GM19099 (cell line): Measurements from ENCODE around the gene TPSG1.
"Not testable (repeated sequence)": the region's sequence is repeated elsewhere in the genome, so short reads cannot be mapped to it uniquely, and the experiment has no call there.

ENCODE experiments used
- POLR2A ChIP-seq: IDR thresholded peaks from 3 replicates; pipeline ENCODE4 v1.6.1; 2011; ENCODE audit warnings: low read depth; ENCODE audit not compliant: insufficient read length; ENCODE audit errors: extremely low read depth

The TPSG1 gene

GRCh38 chr16:1258906-1259759, 34.1 kb upstream of the TPSG1 start:
- no peak for TF ChIP-seq POLR2A

GRCh38 chr16:1258225-1258600, 33.1 kb upstream of the TPSG1 start:
- TF ChIP-seq POLR2A = no peak

DNA sequence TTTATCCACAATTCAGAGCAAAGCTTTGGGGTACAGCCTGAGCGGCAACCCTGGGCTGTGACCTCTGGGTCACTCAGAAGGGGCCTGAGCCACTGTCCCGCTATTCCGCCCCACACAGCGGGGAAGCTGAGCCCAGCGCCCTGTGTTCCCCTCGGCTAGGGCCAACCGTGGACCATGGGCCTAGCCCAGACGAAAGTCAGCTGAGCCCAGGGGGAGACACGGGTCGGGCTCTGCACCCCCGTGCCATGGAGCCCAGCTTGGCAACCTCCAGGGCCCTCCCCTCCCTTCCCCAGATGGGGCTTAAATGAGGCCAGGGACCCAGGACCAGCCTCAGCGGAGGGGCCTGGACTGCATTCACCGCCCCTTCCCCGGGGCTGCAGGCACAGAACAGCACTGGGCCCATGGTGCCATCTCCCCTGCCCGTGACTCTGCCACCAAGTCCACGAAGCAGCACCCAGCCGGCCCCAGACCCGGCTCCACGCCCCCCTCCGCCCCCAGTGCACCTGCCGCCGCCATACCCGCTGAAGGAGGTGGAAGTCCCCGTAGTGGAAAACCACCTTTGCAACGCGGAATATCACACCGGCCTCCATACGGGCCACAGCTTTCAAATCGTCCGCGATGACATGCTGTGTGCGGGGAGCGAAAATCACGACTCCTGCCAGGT, 32.6 kb upstream of the TPSG1 start:
- TF ChIP-seq POLR2A = no peak

GRCh38 chr16:1256874-1257322, 31.8 kb upstream of the TPSG1 start:
- no peak for TF ChIP-seq POLR2A

- not testable (repeated sequence) for TF ChIP-seq POLR2A
Observed at GRCh38 chr16:1255276-1256122, 30.4 kb upstream of the TPSG1 start, which contains the start of gene TPSD1. TPSD1 (plus strand) TSS chr16:1256069; CDS start chr16:1256281, 212 bp downstream.

GRCh38 chr16:1245452-1246020, 20.5 kb upstream of the TPSG1 start:
- TF ChIP-seq POLR2A = no peak

- no peak for TF ChIP-seq POLR2A
Observed at GRCh38 chr16:1244881-1245280, 19.8 kb upstream of the TPSG1 start.

DNA sequence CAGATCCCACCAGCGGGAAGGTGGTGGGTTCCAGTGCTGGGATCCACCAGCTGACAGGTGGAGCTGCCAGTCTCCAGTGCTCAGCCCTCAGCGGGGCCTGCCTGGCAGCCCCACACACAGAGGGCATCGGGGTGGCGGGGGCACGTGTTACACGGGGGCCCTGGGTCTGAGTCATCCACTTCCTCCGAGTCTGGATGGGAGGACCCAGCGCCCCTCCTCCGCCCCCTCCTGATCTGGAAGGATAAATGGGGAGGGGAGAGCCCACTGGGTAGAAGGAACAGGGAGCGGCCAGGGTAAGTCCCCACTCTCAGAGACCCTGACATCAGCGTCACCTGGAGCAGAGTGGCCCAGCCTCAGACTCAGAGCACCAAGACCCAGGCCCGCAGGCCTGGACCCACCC, 15.4 kb upstream of the TPSG1 start, which contains the start of gene TPSAB1:
TSS of gene TPSAB1 (plus strand) at position 270 of the 400 bp plus-strand sequence. CDS start 234 bp downstream, outside the sequence.
- not testable (repeated sequence) for TF ChIP-seq POLR2A

DNA sequence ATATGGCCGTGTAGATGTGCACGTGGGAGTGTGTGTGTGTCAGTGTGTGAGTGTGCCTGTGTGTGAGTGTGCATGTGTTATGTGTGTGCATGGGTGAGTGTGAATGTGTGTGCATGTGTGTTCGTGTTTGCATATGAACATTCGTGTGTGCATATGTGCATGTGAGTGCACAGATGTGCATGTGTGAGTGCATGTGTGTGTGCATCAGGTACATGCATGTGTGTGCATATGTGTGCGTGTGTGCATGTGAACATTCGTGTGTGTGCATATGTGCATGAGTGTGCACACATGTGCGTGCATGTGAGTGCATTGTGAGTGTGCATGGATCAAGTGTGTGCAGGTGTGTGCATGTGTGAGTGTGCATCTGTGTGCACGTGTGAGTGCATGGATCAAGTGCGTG, 12.9 kb upstream of the TPSG1 start:
- no peak for TF ChIP-seq POLR2A

DNA sequence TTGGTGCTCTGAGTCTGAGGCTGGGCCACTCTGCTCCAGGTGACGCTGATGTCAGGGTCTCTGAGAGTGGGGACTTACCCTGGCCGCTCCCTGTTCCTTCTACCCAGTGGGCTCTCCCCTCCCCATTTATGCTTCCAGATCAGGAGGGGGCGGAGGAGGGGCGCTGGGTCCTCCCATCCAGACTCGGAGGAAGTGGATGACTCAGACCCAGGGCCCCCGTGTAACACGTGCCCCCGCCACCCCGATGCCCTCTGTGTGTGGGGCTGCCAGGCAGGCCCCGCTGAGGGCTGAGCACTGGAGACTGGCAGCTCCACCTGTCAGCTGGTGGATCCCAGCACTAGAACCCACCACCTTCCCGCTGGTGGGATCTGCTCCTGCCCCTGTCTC, 5.0 kb upstream of the TPSG1 start, which contains the start of gene TPSB2:
TSS of gene TPSB2 (minus strand) at position 101 of the 387 bp plus-strand sequence. CDS start 233 bp downstream, outside the sequence.
- TF ChIP-seq POLR2A = not testable (repeated sequence)

- TF ChIP-seq POLR2A = no peak
Observed at GRCh38 chr16:1224558-1224957, 510 bp downstream of the TPSG1 start.

DNA sequence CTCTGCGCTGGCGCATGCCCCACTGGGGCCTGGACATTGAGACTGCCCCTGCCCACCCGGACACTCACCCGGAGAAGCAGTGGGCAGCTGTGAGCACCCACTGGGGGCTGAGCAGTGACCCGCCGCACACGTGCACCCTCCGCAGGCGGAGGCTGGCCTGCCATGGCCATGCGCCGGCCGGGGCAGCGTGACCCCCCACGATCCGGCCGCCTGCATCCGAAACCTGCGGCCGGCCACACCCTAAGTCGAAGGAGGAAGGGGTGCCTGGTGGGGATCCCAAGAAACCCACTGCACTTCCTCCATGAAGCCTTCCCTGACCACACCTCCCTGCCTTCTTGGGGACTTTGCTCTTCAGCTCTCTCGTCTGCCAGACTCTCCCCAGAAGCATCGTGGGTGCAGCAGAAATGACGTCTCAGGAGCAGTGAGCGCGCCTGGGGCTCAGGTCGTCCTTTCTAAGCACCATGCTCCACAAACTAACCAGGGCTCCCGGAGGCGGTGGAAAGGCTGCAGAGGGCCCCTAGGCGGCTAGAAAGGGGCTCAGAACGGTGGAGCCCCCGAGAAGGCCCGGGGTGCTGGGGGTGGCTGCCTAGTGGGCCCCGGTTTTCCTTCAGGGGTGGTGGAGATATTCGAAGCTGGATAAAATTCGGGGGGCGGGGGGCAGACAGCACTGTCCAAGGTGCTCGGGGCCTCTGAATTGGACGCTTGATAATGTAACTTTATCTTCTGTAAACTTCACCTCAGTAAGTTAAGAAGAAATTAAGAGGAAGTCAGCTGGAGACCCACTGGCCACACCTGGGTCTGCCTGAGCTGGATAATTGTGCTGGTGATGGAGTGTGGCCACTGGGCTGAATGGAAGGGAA, 1.5 kb downstream of the TPSG1 start:
- TF ChIP-seq POLR2A = no peak

- no peak for TF ChIP-seq POLR2A
Observed at GRCh38 chr16:1222553-1223354, 2.3 kb downstream of the TPSG1 start.
